Endothelial cell of umbilical vein (primary cell): ENCODE measurements around the gene PPEF2.

Experiments
- EZH2 ChIP-seq: IDR thresholded peaks from 2 replicates; pipeline ENCODE4 v1.6.1; 2012; ENCODE audit warnings: borderline replicate concordance, low read depth, mild to moderate bottlenecking, moderate library complexity, low read length, inconsistent platforms; ENCODE audit not compliant: severe bottlenecking
- FOS ChIP-seq: IDR thresholded peaks from 2 replicates; pipeline ENCODE4 v1.6.1; 2011; ENCODE audit warnings: mild to moderate bottlenecking, low read length, moderate library complexity, borderline replicate concordance; ENCODE audit not compliant: insufficient read depth
- POLR2A ChIP-seq: IDR thresholded peaks from 2 replicates; pipeline ENCODE4 v1.6.1; 2012; ENCODE audit warnings: low read depth, mild to moderate bottlenecking, control low read depth, low read length
- POLR2AphosphoS5 ChIP-seq: IDR thresholded peaks from 2 replicates; pipeline ENCODE4 v1.6.1; 2012; ENCODE audit warnings: low read depth, mild to moderate bottlenecking, control low read depth, low read length, moderate library complexity; ENCODE audit not compliant: insufficient read depth
- TF ChIP-seq, protein P1 (sequence below), 2 donors: IDR thresholded peaks; 1 replicate in 1 of 2; 2 replicates in 1 of 2; pipeline ENCODE4 v1.5.1; 2011; ENCODE audit warnings: low read length in 2 of 2, mild to moderate bottlenecking in 2 of 2, moderate library complexity in 2 of 2, control low read depth in 1 of 2, inconsistent platforms in 1 of 2, low read depth in 1 of 2; ENCODE audit not compliant: insufficient read depth in 1 of 2; ENCODE audit errors: extremely low read depth in 1 of 2
- TF ChIP-seq, protein P2 (sequence below): IDR thresholded peaks from 2 replicates; pipeline ENCODE4 v1.6.1; 2011; ENCODE audit not compliant: insufficient read depth, insufficient read length

DNA sequence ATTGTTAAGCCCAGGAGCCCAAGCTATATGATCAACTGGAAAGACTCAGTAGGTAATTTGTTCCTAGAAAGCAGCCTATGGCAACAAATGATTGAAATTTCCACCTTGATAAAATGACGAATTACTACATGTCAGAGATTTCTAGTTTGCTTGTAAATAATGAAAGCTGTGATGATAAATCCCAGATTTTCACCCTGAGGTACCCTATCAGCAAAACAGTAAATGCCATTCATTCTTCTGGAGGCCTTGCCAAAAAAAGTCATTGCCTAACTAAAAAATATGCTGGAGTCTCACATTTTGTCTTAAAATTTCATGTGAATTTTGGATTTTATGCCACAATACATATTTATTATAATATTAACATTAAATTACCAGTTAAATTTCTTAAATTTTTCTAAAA lies 71.3 kb downstream of the PPEF2 start:
- TF ChIP-seq POLR2A (no peak), FOS (no peak), POLR2AphosphoS5 (no peak), EZH2 (no peak)
- TF ChIP-seq, protein P1, sequence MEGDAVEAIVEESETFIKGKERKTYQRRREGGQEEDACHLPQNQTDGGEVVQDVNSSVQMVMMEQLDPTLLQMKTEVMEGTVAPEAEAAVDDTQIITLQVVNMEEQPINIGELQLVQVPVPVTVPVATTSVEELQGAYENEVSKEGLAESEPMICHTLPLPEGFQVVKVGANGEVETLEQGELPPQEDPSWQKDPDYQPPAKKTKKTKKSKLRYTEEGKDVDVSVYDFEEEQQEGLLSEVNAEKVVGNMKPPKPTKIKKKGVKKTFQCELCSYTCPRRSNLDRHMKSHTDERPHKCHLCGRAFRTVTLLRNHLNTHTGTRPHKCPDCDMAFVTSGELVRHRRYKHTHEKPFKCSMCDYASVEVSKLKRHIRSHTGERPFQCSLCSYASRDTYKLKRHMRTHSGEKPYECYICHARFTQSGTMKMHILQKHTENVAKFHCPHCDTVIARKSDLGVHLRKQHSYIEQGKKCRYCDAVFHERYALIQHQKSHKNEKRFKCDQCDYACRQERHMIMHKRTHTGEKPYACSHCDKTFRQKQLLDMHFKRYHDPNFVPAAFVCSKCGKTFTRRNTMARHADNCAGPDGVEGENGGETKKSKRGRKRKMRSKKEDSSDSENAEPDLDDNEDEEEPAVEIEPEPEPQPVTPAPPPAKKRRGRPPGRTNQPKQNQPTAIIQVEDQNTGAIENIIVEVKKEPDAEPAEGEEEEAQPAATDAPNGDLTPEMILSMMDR (IDR thresholded peaks at IDR 0.05; ENCODE audit: extremely low read depth in 1 of 2, insufficient read depth in 1 of 2, low read depth in 1 of 2, low read length in 2 of 2) = no peak
- TF ChIP-seq, protein P2, sequence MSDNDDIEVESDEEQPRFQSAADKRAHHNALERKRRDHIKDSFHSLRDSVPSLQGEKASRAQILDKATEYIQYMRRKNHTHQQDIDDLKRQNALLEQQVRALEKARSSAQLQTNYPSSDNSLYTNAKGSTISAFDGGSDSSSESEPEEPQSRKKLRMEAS = no peak
